ENCODE results near the gene CDCA4. TPM values are rescaled to one million over a fixed set of nuclear protein-coding genes. Genes with fewer than 3 reads are reported as not detected.
"Not testable (repeated sequence)": the region's sequence is repeated elsewhere in the genome, so short reads cannot be mapped to it uniquely, and the experiment has no call there.

The CDCA4 gene
- total RNA-seq, 4 donors from 2014 or later, result 5.8 to 7.8 (median 6.2) TPM

GRCh38 chr14:105043641-105044040 lies 22.8 kb upstream of the CDCA4 start:
- ATAC-seq, result no peak
- no peaks in the 10 kb centered on the region for H3K36me3 ChIP-seq
- no peak for TF ChIP-seq CTCF (IDR thresholded peaks at IDR 0.05)
- TF ChIP-seq POLR2A (IDR thresholded peaks at IDR 0.05), result no peak
- TF ChIP-seq EP300 (IDR thresholded peaks at IDR 0.05), result no peak
- no peak for TF ChIP-seq POLR2AphosphoS5 (IDR thresholded peaks at IDR 0.05)
- H3K9me3 ChIP-seq, result no peaks in the 10 kb centered on the region
- peaks cover 0 to 16% (median 0%) of the 10 kb centered on the region in 3 donors for H3K4me1 ChIP-seq
- H3K27ac ChIP-seq, result no peak overlapping the region
- H3K27me3 ChIP-seq, result no peaks in the 10 kb centered on the region
- 53 to 100% methylated on average over 1 to 3 of the region's 7 CpGs for WGBS, 2 donors (ENCODE audit: low coverage in 1 of 2)
- no peak overlapping the region for H3K4me3 ChIP-seq

GRCh38 chr14:105042813-105043212 lies 21.9 kb upstream of the CDCA4 start:
- Histone ChIP-seq H3K4me3 (no peak overlapping the region), H3K27ac (no peak overlapping the region), H3K36me3 (no peaks in the 10 kb centered on the region), H3K9me3 (no peaks in the 10 kb centered on the region), H3K27me3 (no peaks in the 10 kb centered on the region), H3K4me1 (peaks cover 0 to 17% (median 0%) of the 10 kb centered on the region in 3 donors)
- WGBS, 2 donors (ENCODE audit: low coverage in 1 of 2), result 100% methylated on average over 3 of the region's 17 CpGs; no CpG with 5 or more reads in 1 of the 2 donors
- ATAC-seq, result no peak
- TF ChIP-seq POLR2AphosphoS5 (IDR thresholded peaks at IDR 0.05), result no peak
- no peak for TF ChIP-seq EP300 (IDR thresholded peaks at IDR 0.05)

GRCh38 chr14:105041841-105042765 lies 21.2 kb upstream of the CDCA4 start:
- TF ChIP-seq EP300 (IDR thresholded peaks at IDR 0.05), result no peak
- no peak for TF ChIP-seq CTCF (IDR thresholded peaks at IDR 0.05)
- TF ChIP-seq POLR2AphosphoS5 (IDR thresholded peaks at IDR 0.05), result no peak
- no peak for TF ChIP-seq POLR2A (IDR thresholded peaks at IDR 0.05)
- Histone ChIP-seq H3K4me3 (no peak overlapping the region), H3K27me3 (no peaks in the 10 kb centered on the region), H3K27ac (no peak overlapping the region), H3K9me3 (no peaks in the 10 kb centered on the region), H3K36me3 (no peaks in the 10 kb centered on the region), H3K4me1 (peaks cover 0 to 17% (median 0%) of the 10 kb centered on the region in 3 donors)
- 60 to 77% methylated on average over 5 to 6 of the region's 28 CpGs for WGBS, 2 donors (ENCODE audit: low coverage in 1 of 2)
- no peak for ATAC-seq

GRCh38 chr14:105039458-105040205 lies 18.7 kb upstream of the CDCA4 start:
- H3K9me3 ChIP-seq, result no peaks in the 10 kb centered on the region
- ATAC-seq, result no peak
- H3K27ac ChIP-seq, result no peak overlapping the region
- no peak overlapping the region for H3K4me3 ChIP-seq
- TF ChIP-seq CTCF (IDR thresholded peaks at IDR 0.05) (no peak), POLR2A (IDR thresholded peaks at IDR 0.05) (no peak)
- H3K27me3 ChIP-seq, result no peaks in the 10 kb centered on the region
- H3K36me3 ChIP-seq, result no peaks in the 10 kb centered on the region
- 71 to 87% methylated on average over 5 to 13 of the region's 14 CpGs for WGBS, 2 donors (ENCODE audit: low coverage in 1 of 2)
- H3K4me1 ChIP-seq, result peaks cover 0 to 6% (median 0%) of the 10 kb centered on the region in 3 donors

GRCh38 chr14:105035616-105036015 lies 14.7 kb upstream of the CDCA4 start:
- H3K27me3 ChIP-seq, result peaks cover 16% of the 10 kb centered on the region
- H3K27ac ChIP-seq, ATAC-seq, H3K36me3 ChIP-seq, H3K9me3 ChIP-seq, H3K4me3 ChIP-seq, H3K4me1 ChIP-seq: not testable (repeated sequence)
- whole genome bisulfite sequencing, 2 donors (ENCODE audit: low coverage in 1 of 2), result 60 to 76% methylated on average over 1 to 2 of the region's 2 CpGs
